NCI-H1048 (cell line): ENCODE measurements around the gene HIVEP3.

Experiments used
- DNase-seq: peaks from one replicate; lab custom pipeline; 2025; lab: John Stamatoyannopoulos, UW

Gene HIVEP3

DNA sequence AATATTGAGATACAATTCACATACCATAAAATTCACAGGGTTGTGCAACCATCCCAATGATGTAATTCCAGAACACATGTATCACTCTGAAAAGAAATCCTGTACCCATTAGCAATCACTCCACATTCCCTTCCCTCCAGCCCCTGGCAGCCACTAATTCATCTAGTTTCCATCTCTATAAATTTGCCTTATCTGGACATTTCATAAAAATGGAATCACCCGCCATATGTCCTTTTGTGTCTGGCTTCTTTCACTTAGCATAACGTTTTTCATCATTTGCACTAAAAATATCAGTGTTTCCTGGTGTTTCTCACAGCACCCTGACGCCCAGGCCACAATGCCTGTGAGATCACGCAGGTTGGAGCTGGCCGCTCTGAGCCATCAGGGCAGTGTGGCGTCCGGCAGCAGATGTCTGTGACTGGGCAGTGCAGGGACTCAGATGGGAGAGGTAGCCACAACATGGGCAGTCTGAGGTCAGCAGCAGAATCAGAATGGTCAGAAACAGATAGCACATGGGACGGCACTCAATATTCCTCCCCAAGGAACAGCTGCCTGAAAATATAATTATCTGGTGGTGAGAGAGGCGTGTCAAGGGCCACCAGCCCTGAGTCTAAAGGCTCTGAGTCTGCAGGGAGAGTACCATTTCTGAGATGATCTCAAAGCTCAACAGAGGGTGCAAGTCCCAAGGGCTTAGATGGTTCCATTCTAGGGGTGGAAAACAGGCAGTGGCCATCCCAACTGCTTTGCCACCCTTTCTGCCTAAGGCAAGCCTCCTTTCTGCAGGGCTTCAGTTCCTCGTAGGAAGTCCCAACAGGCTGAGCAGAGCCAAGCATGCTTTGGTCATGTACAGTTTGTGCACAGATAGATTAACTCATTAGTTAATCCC lies 304.8 kb downstream of the HIVEP3 start:
- DNase-seq: no peak

GRCh38 chr1:41612953-41613352 lies 305.8 kb downstream of the HIVEP3 start:
- no peak for DNase-seq

- no peak for DNase-seq
These were observed 306.7 kb downstream of the HIVEP3 start for GRCh38 chr1:41611932-41612450.

GRCh38 chr1:41611068-41611931 lies 307.4 kb downstream of the HIVEP3 start:
- DNase-seq: no peak

DNA sequence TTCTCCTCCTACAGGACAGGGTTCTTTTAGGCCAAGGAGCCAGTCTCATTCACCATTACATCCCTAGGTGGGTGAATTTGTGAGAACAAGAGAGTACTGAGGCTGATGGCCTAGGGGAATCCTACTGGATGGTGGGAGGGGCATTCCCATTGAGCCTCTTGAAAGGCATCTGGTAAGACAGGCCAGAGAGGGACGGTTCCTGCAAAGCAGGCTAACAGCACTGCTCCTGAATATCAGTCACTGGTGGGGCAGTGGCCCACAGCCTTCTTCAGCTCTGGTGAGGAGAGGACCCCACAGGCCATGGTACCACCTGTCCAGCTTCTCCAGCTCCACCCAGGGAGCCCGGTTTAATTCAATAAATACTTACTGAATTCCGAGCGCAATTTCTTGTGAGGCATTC lies 308.4 kb downstream of the HIVEP3 start:
- DNase-seq: no peak

- no peak for DNase-seq
These were observed 309.4 kb downstream of the HIVEP3 start for GRCh38 chr1:41609166-41609883.

- no peak for DNase-seq
These were observed 310.5 kb downstream of the HIVEP3 start for GRCh38 chr1:41608211-41608610.

GRCh38 chr1:41607808-41608207 lies 310.9 kb downstream of the HIVEP3 start:
- DNase-seq: no peak

GRCh38 chr1:41599912-41600311 lies 318.8 kb downstream of the HIVEP3 start:
- no peak for DNase-seq

DNA sequence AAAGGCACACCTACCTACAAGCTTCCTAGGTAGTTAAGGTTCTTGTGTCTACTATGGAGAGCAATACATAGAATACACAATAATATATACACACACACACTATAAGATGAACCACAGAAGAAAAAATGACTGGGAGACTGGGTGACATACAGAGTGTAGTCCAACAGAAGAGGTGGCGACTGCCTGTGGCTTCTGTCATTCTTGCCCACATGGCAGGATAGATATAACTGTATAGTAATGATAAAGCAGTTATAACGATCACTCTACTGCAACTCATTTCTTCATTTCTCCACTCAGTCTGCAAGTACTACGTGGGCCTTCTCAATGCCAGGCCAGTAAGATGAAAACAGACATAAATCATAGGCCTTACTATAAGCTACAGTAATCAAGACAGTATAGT lies 320.4 kb downstream of the HIVEP3 start:
- DNase-seq: no peak

GRCh38 chr1:41592451-41593125 lies 326.1 kb downstream of the HIVEP3 start:
- DNase-seq: no peak

GRCh38 chr1:41591891-41592290 lies 326.8 kb downstream of the HIVEP3 start:
- DNase-seq: no peak

DNA sequence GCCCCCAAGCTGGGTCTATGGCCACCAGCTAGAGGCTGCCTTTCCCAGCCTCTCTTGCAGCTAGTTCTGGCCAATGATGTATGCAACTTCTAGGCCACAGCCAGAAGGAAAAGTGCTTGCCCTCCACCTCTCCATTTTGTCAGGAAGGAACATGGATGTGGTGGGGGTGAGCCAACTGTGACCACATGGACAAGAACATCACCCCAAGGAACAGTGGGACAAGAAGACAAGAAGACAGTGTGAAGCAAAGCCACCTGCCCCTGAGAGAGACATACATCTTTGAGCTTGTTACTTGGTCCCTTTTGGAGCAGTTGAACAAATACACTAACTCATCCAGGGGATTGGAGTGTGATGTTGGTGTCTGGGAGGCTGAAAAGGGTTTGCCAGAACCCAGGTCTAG lies 328.4 kb downstream of the HIVEP3 start:
- no peak for DNase-seq

GRCh38 chr1:41589395-41589794 lies 329.3 kb downstream of the HIVEP3 start:
- DNase-seq: no peak

- no peak for DNase-seq
These were observed 330.3 kb downstream of the HIVEP3 start for GRCh38 chr1:41588334-41588875.

GRCh38 chr1:41587791-41588190 lies 330.9 kb downstream of the HIVEP3 start:
- no peak for DNase-seq

DNA sequence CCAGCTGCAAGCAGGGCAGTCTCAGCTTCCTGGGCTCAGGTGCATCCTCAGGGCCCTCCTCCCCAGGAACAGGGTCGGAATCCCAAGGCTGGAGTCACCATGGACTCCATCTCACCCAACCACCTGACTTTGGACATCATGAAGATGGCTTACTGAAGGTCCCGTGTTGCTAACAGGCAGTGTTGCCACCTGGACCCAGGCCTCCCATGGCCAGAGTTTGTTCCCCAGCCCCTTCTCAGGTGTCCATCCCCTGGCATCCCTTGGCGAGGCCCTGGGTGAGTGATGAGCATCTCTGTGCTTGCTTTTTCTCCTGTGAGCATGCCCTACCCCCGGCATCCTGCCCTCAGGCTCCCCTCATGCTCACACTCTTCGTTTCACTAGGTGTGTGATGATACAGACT lies 332.5 kb downstream of the HIVEP3 start:
- DNase-seq: no peak

GRCh38 chr1:41583658-41584547 lies 334.8 kb downstream of the HIVEP3 start:
- no peak for DNase-seq

GRCh38 chr1:41582851-41583657 lies 335.7 kb downstream of the HIVEP3 start:
- no peak for DNase-seq
